NCI-H748 treated with DMSO at 0.1 percent for 48 hours (cell line): Measurements from ENCODE around the gene SYNDIG1.

ENCODE experiments used
- DNase-seq: peaks from one replicate; lab custom pipeline; 2025; lab: John Stamatoyannopoulos, UW

SYNDIG1 gene

DNA sequence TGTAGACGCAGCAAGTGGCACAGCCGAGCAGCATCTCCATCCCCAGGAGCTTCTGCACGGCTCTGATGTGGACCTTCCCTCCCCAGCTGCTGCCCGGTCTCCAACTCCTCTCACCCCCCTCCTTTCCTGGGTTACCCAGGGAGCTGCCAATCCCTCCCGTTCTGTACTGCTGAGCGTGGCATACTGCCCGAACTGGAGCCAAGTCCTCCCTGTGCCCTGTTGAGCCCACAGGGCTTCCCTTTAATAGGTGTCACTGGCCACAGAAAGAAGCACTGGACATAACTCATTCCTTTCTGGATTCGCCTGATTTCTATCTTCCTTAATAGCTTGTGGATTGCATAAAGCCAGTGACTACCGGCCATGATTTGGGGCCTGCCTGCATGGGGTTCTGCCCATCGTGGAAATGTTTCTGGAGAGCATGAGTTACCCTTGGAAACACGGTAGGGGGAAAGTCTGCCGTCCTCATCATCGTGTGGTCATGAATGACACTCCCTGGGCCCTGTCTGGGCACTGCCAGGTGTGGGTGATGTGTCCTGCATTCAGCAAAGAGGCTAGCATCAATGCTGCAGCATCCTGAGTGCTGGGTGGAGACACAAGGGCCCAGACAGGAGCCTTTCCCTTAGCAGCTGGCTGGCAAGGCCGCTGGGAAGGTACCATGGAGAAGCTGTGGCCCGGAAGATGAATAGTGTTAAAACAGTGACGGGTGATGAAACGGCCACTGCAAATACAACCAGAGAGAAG, 189.7 kb downstream of the SYNDIG1 start:
- DNase-seq, result no peak

DNA sequence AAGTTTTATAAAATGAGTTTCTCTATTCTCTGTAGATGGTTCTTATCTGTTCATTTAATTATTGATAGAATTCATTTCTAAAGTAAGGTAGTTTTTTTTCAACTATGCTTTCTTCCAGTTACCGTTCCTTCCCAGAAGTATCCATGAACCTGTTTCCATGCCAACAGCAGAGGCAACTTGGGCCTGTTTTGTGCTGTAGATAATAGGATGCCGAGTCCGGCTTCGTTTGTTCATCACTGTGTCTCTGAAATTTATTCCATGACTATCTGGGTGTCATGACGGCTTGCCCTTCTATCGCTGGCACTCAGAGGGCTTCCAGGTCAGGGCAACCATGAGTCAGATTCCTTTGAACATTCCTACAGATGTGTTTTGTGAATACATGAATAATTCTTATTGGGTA, 190.4 kb downstream of the SYNDIG1 start:
- DNase-seq, result no peak

DNA sequence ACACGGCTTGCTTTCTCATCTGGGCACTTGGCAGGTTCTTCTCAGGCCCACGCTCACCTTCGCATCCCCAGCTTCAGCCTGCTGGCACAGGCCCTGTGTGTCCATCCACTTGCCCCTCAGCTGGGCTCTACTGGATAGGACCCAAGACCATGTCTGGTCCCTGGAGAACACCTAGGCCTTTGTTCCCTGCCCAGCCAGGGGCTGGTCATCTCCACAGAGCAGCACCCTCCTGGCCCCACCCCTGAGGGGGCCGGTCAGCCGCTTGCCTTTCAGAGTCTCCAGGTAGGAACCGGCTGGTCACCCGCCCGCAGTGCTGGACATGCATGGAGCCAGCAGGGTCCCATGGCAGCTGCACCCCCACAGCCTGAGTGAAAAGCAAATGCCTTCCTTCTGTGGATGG, 191.2 kb downstream of the SYNDIG1 start:
- no peak for DNase-seq

DNA sequence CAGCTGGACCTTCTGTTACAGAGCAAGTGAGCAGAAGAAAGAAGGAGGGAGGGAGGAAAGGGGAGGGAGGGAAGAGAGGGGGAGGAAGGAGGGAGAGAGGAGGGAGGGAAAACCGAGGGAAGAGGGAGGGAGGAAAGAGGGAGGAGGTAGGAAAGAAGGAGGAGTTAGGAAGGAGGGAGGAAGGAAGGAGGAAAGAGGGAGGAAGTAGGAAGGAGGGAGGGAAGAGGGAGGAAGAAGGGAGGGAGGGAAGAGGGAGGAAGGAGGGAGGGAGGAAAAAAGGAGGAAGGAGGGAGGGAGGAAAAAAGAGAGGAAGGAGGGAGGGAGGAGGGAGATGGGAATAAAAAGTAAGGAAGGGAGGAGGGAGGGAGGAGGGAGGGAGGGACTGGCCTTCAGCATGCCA, 191.8 kb downstream of the SYNDIG1 start:
- no peak for DNase-seq

DNA sequence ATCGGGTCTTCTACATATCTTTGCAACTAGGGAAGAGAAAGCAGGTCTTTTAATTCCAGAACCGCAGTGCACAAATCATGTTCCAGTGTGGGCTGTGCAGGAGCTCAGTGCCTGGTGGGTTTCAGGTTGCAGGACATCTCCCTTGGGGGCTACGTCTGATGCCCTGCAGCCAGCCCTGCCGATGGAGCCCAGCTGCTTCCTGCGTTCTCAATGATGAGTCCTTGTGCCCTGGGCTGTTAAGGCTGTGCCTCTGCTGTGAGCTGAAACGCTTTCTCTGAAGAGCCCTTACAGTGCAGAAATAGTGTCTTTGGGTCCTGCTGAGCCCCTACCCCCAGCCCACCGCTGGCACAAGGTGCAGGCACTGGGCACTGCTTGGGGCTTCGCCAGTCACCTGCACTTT, 192.9 kb downstream of the SYNDIG1 start:
- no peak for DNase-seq

DNA sequence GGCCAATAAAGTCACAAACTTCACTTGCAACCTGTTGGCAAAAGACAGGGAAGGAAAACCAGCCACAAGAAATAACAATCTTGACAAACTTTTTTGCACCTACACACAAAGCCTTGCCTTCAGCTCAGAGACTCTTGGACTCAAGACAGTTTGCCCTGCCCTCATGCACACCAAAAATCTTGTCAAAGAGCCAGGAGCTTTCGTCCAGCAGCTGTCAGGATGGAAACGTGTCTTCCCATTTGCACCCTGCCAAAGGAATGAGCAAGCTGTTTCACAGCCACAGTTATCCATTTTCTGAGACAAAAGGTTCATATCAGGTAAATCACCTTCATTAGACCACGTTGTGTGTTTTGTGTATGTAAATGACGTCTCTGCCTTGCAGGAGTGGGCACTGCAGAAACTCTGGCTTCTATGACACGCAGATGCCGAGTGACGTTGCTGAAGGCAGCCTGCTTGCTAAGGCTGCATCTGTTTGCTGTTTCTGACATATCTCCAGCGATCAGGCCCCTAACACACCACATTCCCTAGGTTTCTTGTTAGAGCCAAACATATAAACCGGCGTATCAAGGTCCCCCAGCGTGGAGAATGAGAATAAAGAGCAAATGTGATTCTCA, 193.4 kb downstream of the SYNDIG1 start:
- DNase-seq, result no peak

DNA sequence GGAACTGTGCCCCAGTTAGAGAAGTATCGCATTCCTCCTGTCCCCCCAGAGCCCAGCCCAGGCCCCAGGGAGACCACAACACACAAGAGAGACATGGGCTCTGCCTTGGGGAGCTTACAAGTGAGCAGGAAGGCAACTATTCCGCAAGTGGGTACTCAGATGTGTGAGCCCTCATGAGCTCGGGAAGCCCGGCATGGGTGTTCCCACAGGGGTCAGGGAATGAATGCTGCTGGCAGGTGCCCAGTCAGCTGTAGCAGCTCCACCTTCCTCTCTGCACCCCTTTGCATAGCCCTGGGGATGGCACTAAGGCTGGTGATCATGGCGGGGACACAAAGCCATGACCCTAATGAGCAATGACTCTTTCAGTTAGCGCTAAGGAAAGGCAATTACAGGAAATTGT, 194.1 kb downstream of the SYNDIG1 start:
- no peak for DNase-seq

DNA sequence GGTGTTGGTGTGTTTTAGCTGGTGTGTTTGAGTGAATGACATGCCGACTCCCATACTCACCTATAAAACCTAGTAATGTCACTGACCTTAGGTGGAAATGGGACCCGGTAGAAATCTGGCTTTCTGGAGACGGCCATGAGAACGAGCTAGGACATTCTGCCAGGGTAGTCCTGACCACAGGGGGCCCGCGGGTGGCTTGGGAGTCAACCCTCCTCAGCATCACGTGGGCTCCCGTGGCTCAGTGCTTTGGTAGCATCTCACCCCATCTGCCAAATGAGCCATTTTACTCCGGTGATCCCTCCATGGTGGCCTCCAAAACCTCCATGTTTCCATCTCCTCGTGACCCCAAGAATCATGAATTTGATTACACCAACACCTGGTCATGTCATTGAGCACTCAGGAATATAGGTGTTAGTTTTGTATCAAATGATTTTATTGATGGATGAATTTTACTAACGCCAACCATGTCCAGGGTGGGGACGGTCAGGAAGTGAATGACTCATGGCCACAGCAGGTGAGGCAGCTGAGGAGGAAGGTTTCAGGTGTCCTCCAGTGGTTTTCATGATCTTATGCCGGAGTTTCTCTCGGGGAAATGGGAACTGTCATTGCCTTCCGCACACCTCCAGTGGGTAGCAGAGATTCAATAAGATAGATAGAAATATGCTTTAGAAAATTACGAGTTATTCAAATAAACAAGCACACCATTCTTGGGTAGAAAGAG, 195.0 kb downstream of the SYNDIG1 start:
- DNase-seq, result no peak

DNA sequence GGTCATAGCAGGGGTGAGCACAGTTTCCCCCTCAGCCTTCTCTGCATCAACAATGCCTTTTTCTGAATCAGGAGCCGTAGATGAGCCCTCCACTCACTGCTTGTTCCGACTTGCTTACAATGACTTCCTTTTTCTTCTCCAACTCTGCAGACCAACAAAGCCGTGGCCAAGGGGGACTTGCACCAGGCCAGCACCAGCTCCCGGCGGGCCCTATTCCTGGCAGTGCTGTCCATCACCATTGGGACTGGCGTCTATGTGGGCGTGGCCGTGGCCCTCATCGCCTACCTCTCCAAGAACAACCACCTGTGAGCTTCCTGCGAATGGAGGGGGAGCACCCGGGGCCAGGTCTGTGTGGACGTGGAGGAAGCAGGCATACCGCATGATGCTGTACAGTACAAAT, 195.8 kb downstream of the SYNDIG1 start:
- DNase-seq, result no peak

DNA sequence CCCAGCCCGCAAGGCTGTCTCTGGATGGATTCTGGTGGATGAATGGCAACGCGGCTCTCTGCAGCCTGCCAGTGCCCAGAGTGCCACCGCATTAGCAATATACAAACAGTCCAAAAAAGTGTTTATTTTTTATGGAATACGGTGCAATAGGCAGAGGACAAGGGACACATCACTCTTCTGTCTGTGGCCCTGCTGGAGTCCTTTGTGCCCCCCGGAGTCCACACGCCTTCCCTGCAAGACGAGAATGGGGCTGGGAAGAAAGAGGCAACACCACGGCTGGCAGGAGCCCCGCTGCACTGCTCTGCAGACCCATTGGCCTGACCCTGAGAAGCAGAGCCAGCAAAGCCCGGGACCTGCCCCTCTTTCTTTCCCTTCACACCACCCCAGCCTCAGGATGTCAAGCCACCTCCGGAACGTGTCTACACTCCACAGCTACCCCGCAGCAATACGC, 196.3 kb downstream of the SYNDIG1 start:
- DNase-seq, result no peak

DNA sequence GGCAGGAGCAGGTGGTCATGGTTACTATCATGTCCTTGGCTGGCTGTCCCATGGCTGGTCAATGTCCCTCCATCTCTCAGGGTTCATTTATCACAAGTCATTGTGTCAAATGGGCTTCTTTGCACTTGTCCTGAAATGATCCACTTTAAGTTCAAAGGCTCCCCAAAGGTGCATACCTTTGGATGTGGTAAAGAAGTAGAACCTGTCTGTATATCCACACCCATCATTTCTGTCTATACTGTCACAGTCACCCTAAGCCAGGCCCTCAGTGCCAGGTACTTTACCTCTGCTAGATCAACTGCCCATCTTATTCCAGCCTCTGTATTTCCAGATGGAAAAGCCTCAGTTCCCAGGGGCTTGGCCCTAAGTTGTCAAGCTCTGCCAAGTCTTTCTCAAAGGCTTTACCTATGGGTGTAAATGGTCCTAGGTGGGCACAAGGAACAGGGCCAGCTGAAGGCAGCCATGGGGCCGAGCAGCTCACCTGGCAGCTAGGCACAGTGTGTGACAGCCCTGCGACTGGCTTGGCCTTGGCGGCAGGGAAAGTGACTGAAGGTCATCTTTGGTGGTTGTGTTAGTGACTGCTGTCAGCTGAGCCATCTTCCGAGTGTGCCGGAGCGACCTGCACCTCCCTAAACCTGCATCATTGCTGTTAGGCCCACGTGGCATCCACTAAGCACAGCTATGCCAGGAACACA, 198.4 kb downstream of the SYNDIG1 start:
- DNase-seq, result no peak

DNA sequence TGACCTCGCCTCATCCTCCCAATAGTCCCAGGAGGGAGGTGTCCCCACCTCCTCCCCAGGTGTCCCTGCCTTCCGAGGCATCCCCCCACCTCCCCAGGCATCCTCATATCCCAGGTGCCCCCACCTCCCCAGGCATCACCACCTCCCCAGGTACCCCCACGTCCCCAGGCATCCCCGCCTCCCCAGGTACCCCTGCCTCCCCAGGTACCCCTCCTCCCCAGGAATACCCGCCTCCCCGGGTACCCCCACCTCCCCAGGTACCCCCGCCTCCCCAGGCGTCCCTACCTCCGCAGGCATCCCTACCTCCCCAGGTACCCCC, 198.9 kb downstream of the SYNDIG1 start:
- DNase-seq, result no peak

DNA sequence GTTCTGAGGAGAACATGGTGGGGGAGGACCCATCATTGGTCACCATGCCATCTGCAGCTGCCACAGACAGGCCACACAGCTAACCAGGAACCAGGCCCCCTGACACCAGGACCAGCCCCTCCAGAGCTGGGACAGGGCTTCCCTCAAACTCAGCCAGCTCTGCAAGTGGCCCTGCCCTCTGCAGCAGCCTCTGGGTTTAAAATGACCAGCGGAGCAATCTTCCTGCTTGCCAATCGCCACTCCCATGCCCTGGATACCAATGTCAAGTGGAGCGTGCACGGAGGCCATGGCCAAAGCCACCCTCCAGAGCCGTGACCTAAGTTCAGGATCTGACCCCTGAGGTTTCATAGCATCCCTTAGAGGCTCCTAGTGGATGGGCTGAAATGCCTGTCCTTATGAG, 199.4 kb downstream of the SYNDIG1 start:
- DNase-seq, result no peak

DNA sequence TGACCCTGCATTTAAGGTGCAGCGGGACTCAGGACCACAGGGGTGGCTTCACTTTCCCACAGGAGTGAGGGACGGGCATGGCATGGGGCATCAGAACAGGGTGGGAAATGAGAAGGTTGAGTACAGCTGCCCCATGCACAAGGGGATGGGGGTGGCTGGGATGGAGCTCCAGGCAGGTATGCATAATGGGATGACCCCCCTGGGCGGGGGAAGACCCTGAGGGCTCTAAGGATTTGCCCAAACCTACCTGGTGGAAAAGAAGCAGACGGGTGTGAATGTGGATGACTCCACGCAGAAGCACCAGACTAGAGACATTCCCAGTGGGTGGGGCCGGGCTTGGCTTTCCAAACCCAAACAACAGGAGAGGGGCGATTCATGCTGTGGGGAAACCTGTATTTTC, 200.3 kb downstream of the SYNDIG1 start:
- no peak for DNase-seq

DNA sequence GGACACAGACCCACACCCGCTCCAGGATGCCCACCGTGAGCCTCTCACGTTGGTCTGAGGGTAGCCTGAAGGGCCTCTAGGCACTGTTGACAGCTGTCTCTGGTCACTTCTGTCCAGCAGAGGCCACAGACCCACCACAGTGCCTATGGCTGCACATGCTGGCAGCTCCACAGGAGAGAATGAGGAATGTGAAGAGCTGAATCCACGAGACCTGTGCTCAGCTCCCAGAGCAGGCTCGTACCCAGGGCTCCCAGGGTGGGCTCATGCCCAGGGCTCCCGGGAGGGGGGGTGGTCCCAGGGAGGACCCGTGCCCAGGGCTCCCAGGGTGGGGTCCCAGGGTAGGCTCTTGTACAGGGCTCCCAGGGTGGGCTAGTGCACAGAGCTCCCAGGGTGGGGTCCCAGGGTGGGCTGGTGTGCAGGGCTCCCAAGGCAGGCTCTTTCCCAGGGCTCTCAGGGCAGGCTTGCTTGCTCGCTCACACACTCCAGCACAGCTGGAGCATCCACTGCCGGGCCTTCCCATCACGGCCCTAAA, 201.0 kb downstream of the SYNDIG1 start:
- DNase-seq, result no peak

DNA sequence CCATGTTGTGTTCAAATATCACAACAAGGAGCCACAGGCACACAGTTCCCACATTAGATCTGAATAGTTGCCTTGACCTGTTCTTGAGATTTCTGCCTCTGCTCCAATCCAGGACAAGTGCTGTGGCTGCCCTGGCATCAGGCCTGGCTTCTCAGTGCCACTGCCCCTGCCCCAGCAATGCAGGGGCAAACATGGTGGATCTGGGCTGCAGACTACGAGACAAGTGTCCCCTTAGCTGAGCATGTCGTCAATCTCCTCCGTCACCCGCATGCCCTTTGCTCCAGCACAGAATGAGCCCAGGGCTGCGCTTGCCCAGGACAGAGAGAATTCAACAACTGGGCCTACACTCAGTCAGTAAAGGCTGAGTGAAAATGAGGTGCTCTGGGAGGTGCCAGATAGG, 201.6 kb downstream of the SYNDIG1 start:
- no peak for DNase-seq

DNA sequence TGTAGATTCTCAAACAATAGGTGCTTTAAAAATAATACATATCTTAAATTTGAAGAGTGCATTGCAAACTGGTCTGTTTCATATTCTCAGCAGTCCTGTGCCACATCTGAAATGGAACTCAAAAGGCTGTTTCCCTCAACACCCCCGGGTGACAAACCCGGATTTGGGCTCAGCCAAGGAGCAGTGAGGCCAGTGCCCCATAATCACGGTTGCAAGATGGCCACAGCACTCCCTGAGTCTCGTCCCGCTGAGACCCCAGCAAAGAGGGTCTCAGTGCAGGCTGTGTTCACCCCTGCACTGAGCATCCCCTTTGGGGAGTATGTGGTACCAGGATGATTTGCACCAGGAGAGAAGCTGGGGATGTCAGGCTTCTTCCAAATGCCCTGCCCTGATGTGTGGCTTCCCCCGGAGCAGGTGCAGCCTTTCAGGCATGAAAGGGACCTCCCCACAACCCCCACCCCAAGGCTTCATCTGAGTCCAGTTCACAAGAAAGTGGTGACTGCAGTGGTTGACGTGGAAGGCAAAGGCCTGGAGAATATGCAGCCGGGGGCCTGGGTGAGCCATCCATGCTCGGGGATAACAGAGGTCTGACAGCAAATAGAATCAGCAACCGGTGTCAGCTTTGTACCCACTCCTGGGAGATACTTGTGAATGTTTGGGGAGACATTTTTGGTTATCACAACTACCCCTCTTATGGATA, 202.9 kb downstream of the SYNDIG1 start:
- DNase-seq, result no peak

DNA sequence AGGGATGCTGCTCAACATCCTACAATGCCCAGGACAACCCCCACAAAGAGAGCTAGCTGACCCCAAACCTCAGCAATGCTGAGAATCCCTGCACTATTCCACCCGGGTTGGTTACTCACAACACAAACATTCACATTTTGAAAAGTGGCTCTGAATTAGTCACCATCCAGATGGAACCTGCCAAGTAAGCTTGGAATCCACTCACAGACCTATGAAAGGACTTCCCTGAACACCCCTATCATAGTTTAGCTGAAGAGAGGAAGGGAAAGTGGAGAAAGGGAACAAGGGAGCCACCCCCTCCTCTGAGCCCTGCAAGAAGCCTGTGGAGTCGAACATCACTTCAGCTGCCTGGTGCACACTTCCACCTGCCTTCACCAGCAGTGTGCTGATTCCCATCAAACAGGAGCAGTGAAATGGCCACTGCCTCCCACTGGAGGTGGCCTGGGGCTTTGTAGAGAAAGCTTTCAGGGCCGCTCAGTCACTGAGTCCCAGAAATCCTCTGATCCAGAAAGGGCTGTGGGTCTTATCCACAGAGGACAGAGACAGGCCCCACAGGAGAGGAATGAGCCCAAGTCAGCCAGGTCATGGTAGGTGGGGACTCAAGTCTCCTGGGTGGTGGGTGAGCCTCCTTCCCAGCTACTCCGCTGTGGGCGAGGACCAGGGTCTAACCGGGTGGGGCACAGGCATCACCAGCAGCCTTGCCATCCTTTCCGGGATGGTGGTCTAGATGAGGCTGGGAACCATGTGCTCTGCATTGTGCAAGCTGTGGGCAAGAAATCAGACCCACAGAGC, 203.7 kb downstream of the SYNDIG1 start:
- no peak for DNase-seq

DNA sequence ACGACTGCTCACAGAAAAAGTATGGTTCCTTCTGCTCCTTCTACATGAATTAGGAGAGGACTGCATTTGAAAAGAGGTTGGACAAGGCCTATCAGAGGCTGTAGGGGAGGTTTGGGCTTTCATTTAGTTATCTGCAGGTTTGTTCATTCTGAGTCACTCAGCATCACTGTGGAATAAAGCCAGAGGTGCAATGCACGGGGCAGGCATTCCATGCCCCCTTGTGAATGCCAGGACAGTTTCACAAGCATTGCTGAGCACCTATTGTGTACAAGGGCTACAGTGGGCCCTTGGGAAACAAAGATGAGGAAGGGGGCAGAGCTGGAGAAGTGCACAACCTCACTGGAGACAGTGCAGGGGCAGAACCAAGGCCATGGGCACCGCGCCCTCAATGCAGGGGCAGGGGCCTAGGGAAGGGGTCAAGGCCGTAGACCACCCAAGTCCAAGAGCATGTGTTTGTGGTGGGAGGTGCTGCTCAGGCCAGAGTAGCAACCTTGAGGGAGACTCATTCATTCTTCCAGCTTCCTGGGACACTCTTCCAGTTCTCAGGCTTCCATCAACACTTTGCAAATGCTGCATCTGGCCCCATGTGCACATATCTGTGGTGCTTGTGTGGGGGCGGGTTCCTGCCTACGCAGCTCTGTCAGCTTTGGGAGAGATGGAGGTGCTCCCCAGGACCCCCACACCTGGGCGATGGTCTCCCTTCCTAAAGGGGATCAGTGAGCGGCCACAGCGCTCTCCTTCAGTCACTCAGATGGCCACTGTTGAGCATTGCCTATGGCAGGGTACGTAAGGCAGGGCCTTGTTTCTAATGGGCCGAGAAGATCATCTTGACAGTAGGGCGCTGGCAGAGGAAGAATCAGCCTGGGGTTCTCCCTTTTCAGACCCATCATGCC, 204.5 kb downstream of the SYNDIG1 start:
- no peak for DNase-seq
